ENCODE measurements around the gene GALE.

DNA sequence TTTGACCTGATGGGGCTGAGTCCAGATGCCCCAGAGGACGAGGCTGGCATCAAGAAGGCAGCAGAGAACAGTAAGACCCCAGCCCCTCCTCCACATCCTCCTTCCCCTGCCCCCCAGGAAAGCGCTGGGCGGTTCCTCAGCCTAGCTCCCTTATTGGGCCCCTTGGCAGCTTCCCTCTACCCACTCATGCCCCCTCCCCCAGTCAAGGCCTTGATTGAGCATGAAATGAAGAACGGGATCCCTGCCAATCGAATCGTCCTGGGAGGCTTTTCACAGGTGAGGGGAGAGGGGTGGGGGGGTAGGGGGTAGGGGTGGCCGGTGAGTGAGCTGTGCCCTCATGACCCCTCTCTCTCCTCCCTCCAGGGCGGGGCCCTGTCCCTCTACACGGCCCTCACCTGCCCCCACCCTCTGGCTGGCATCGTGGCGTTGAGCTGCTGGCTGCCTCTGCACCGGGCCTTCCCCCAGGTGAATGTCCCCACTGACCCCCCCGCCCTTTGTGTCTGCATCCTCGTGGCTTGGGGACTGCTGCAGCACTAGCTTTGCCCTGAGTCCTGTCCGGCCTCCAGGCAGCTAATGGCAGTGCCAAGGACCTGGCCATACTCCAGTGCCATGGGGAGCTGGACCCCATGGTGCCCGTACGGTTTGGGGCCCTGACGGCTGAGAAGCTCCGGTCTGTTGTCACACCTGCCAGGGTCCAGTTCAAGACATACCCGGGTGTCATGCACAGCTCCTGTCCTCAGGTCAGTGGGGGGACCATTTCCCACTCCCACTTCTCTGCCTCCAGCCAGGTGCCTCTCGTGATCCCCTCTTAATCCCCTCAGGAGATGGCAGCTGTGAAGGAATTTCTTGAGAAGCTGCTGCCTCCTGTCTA, 6.5 kb downstream of the GALE start:
- TF ChIP-seq CTCF (conservative IDR thresholded peaks at IDR 0.05 in 1 of 2, IDR thresholded peaks at IDR 0.05 in 1 of 2; ENCODE audit: low read depth in 1 of 2, low read length in 2 of 2): no peak
- TF ChIP-seq EZH2 (IDR thresholded peaks at IDR 0.05; ENCODE audit: low read length, missing control alignments): no peak
